HepG2 (cell line): ENCODE results near the gene NGEF. TPM values are rescaled to one million over a fixed set of nuclear protein-coding genes. Genes with fewer than 3 reads are reported as not detected.

Source experiments
- ATAD3A ChIP-seq: sonication (generic); formaldehyde crosslinking; IDR thresholded peaks from 2 replicates; pipeline ENCODE4 v1.4.0; 2020; ENCODE audit warnings: missing genetic modification reagents
- BCL3 ChIP-seq: sonication (generic); formaldehyde crosslinking; IDR thresholded peaks from 2 replicates; pipeline ENCODE4 v1.5.1; 2020; ENCODE audit warnings: mild to moderate bottlenecking, missing genetic modification reagents, moderate library complexity
- CHCHD3 ChIP-seq: sonication (generic); formaldehyde crosslinking; IDR thresholded peaks from 2 replicates; pipeline ENCODE4 v1.8.0; 2022; ENCODE audit warnings: mild to moderate bottlenecking, missing genetic modification reagents, moderate library complexity
- FOXP1 ChIP-seq, 2 experiments: fragments of 450-650 bp in 1 of 2; IDR thresholded peaks; 2 replicates each; pipeline ENCODE4 v1.6.1; 2017 to 2018; ENCODE audit warnings: antibody characterized with exemption in 1 of 2
- HIVEP1 ChIP-seq: sonication (generic); formaldehyde crosslinking; IDR thresholded peaks from 2 replicates; pipeline ENCODE4 v1.4.0; 2020; ENCODE audit warnings: mild to moderate bottlenecking, missing genetic modification reagents
- HNF4A ChIP-seq: sonication (generic); formaldehyde crosslinking; IDR thresholded peaks from 2 replicates; pipeline ENCODE4 v1.4.0; 2020; ENCODE audit warnings: missing genetic modification reagents
- HNRNPLL ChIP-seq: fragments of 200-400 bp; formaldehyde crosslinking; IDR thresholded peaks from 2 replicates; pipeline ENCODE4 v1.6.1; 2017; ENCODE audit warnings: mild to moderate bottlenecking, low read depth, low read length; ENCODE audit not compliant: poor library complexity, severe bottlenecking
- MXD3 ChIP-seq: IDR thresholded peaks from 2 replicates; pipeline ENCODE4 v1.6.1; 2016; ENCODE audit warnings: mild to moderate bottlenecking, missing biosample characterization, missing genetic modification reagents
- NFKBIZ ChIP-seq: IDR thresholded peaks from 2 replicates; pipeline ENCODE4 v1.6.1; 2018; ENCODE audit warnings: missing genetic modification reagents, missing compliant biosample characterization
- NKX3-1 ChIP-seq: sonication (generic); formaldehyde crosslinking; IDR thresholded peaks from 2 replicates; pipeline ENCODE4 v1.5.0; 2020; ENCODE audit warnings: missing genetic modification reagents
- NPAS2 ChIP-seq: sonication (generic); formaldehyde crosslinking; IDR thresholded peaks from 2 replicates; pipeline ENCODE4 v1.8.0; 2022; ENCODE audit warnings: mild to moderate bottlenecking, missing genetic modification reagents, borderline replicate concordance
- PBX3 ChIP-seq: sonication (generic); formaldehyde crosslinking; IDR thresholded peaks from 2 replicates; pipeline ENCODE4 v1.8.1; 2023; ENCODE audit warnings: missing genetic modification reagents, inconsistent platforms, borderline replicate concordance
- SP2 ChIP-seq: sonication (generic); formaldehyde crosslinking; IDR thresholded peaks from 2 replicates; pipeline ENCODE4 v1.5.1; 2020; ENCODE audit warnings: mild to moderate bottlenecking, missing genetic modification reagents
- THRA ChIP-seq: sonication (generic); formaldehyde crosslinking; IDR thresholded peaks from 2 replicates; pipeline ENCODE4 v1.4.0; 2020; ENCODE audit warnings: missing genetic modification reagents, borderline replicate concordance
- TSC22D2 ChIP-seq: sonication (generic); formaldehyde crosslinking; IDR thresholded peaks from 2 replicates; pipeline ENCODE4 v1.5.1; 2020; ENCODE audit warnings: missing genetic modification reagents, mild to moderate bottlenecking, borderline replicate concordance
- ZBTB20 ChIP-seq: sonication (generic); formaldehyde crosslinking; IDR thresholded peaks from 2 replicates; pipeline ENCODE4 v1.8.1; 2023; ENCODE audit warnings: missing genetic modification reagents, low read depth, mild to moderate bottlenecking, borderline replicate concordance
- ZC3H4 ChIP-seq: sonication (generic); formaldehyde crosslinking; IDR thresholded peaks from 2 replicates; pipeline ENCODE4 v1.4.0; 2020; ENCODE audit warnings: missing genetic modification reagents, borderline replicate concordance
- ZMYM3 ChIP-seq: sonication (generic); formaldehyde crosslinking; IDR thresholded peaks from 2 replicates; pipeline ENCODE4 v1.5.1; 2020; ENCODE audit warnings: mild to moderate bottlenecking, missing genetic modification reagents
- ZNF264 ChIP-seq: sonication (generic); formaldehyde crosslinking; IDR thresholded peaks from 2 replicates; pipeline ENCODE4 v1.4.0; 2020; ENCODE audit warnings: missing genetic modification reagents
- ZNF292 ChIP-seq: sonication (generic); formaldehyde crosslinking; IDR thresholded peaks from 2 replicates; pipeline ENCODE4 v1.8.1; 2022; ENCODE audit warnings: mild to moderate bottlenecking, low read depth, missing genetic modification reagents, borderline replicate concordance
- ZNF414 ChIP-seq: sonication (generic); formaldehyde crosslinking; IDR thresholded peaks from 2 replicates; pipeline ENCODE4 v1.5.0; 2020; ENCODE audit warnings: missing genetic modification reagents
- ZNF543 ChIP-seq: sonication (generic); formaldehyde crosslinking; IDR thresholded peaks from 2 replicates; pipeline ENCODE4 v1.4.0; 2020; ENCODE audit warnings: mild to moderate bottlenecking, missing genetic modification reagents
- ZNF569 ChIP-seq: sonication (generic); formaldehyde crosslinking; IDR thresholded peaks from 2 replicates; pipeline ENCODE4 v1.5.0; 2020; ENCODE audit warnings: mild to moderate bottlenecking, missing genetic modification reagents, moderate library complexity, borderline replicate concordance
- ZNF766 ChIP-seq: sonication (generic); formaldehyde crosslinking; IDR thresholded peaks from 2 replicates; pipeline ENCODE4 v1.5.0; 2020; ENCODE audit warnings: missing genetic modification reagents, borderline replicate concordance
- ZNF83 ChIP-seq: sonication (generic); formaldehyde crosslinking; IDR thresholded peaks from 2 replicates; pipeline ENCODE4 v1.4.0; 2020; ENCODE audit warnings: missing genetic modification reagents, mild to moderate bottlenecking, borderline replicate concordance
- polyA plus RNA-seq, 8 experiments: library from polyadenylated mRNA; depleted of rRNA in 3 of 8; stranded (reverse) in 7 of 8; unstranded in 1 of 8; fragments of >200 nt; fragmentation: Illumina TruSeq in 4 of 8; extraction: Trizol in 4 of 8; gene quantifications; 2 replicates each; pipeline versions ENCODE4 v1.2.1 to v1.2.3, GENCODE V29; 2011 to 2016; ENCODE audit warnings: low read depth in 4 of 8, missing spikeins in 1 of 8, mixed read lengths in 1 of 8; ENCODE audit not compliant: insufficient read depth in 1 of 8
- total RNA-seq, 5 experiments: library from RNA; depleted of rRNA; stranded (reverse); fragments of >200 nt; fragmentation: Illumina TruSeq; extraction: Trizol; gene quantifications; 2 replicates each; pipeline ENCODE4 v1.2.3, GENCODE V29; 2016; ENCODE audit warnings: low read depth in 1 of 5

The NGEF gene
- total and polyA plus RNA-seq, 2 of the 13 experiments (the other 11 are each of a cell fraction or from before 2014, with no cell fraction given): 14.4 to 36.9 TPM

DNA sequence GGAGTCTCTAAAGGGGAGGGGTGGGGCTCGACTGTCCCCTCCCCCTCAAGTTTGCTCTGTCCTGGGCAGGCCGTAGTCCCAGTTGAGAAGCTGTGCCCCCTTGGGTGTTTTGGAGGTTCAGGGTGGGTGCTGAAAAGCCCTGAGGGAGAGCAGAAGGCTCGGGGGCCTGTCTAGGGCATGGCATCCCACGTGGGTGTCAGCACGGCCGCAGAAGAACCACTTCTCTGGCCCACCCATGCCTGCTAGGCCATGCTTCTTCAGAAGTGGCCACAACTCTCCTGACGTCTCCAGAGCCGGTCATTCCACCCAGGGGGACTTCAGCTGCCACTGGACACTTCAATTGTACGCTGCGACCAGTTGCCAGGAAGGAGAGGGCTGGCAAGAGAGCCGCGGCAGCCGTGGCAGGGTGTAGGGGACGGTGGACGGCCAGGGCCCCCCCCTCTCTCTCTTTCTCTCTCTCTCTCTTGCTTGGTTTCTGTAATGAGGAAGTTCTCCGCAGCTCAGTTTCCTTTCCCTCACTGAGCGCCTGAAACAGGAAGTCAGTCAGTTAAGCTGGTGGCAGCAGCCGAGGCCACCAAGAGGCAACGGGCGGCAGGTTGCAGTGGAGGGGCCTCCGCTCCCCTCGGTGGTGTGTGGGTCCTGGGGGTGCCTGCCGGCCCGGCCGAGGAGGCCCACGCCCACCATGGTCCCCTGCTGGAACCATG, 46.9 kb upstream of the NGEF start, which contains the start of gene INPP5D (continued):
- no peak for TF ChIP-seq PBX3 (CRISPR knock-in tag)
- no peak for TF ChIP-seq ZNF766
- no peak for TF ChIP-seq ATAD3A (CRISPR knock-in tag)
- peak; percentile 3; the same call in 1 of the 2 replicates for TF ChIP-seq BCL3 (CRISPR knock-in tag)
- peak; percentile 16; the same call in 1 of the 2 replicates for TF ChIP-seq MXD3 (CRISPR knock-in tag)
- 0 out of 2 replicates have a peak, but pooled peaks have one; percentile 49 for TF ChIP-seq CHCHD3
- no peak for TF ChIP-seq FOXP1 (IDR thresholded peaks at IDR 0.05)
- no peak for TF ChIP-seq FOXP1 (CRISPR knock-in tag; IDR thresholded peaks at IDR 0.05)
- TF ChIP-seq ZNF292: no peak
- peak; percentile 78; the same call in 1 of the 2 replicates for TF ChIP-seq ZNF414 (CRISPR knock-in tag)
- TF ChIP-seq ZNF83 (CRISPR knock-in tag): no peak
- TF ChIP-seq ZBTB20 (CRISPR knock-in tag): peak; percentile 75
- TF ChIP-seq HIVEP1 (CRISPR knock-in tag): no peak
- TF ChIP-seq HNF4A: no peak
- TF ChIP-seq ZNF264: 0 out of 2 replicates have a peak, but pooled peaks have one; percentile 51
- TF ChIP-seq ZNF569 (CRISPR knock-in tag): 0 out of 2 replicates have a peak, but pooled peaks have one; percentile 93
- TF ChIP-seq HNRNPLL: peak; percentile 53
- no peak for TF ChIP-seq NPAS2
- peak; percentile 65; the same call in 1 of the 2 replicates for TF ChIP-seq ZNF543 (CRISPR knock-in tag)
- 0 out of 2 replicates have a peak, but pooled peaks have one; percentile 53 for TF ChIP-seq SP2
- TF ChIP-seq ZC3H4: no peak
- TF ChIP-seq THRA: 0 out of 2 replicates have a peak, but pooled peaks have one; percentile 24
- TF ChIP-seq TSC22D2: peak; percentile 89; the same call in 1 of the 2 replicates
- 0 out of 2 replicates have a peak, but pooled peaks have one; percentile 50 for TF ChIP-seq NFKBIZ (CRISPR knock-in tag)
- 0 out of 2 replicates have a peak, but pooled peaks have one; percentile 56 for TF ChIP-seq NKX3-1 (CRISPR knock-in tag)
- TF ChIP-seq ZMYM3 (CRISPR knock-in tag): 0 out of 2 replicates have a peak, but pooled peaks have one; percentile 1
